ENCODE measurements around the gene JAKMIP3. TPM values are rescaled to one million over a fixed set of nuclear protein-coding genes. Genes with fewer than 3 reads are reported as not detected.

JAKMIP3 gene
- total RNA-seq, 1 experiment from 2014 or later = 0.17 TPM

GRCh38 chr10:132057191-132057681 lies 8.5 kb upstream of the JAKMIP3 start:
- BruUV-seq (replicated peaks) = no TSS peak
- Histone ChIP-seq H3K36me3 (ENCODE audit: control insufficient read depth in 1 of 2, insufficient read depth in 2 of 2, low read length in 2 of 2) (no peaks in the 10 kb centered on the region), H2AFZ (ENCODE audit: low read depth, low read length, poor library complexity, severe bottlenecking) (no peak overlapping the region), H3K27ac (ENCODE audit: low read depth, low read length) (no peak overlapping the region), H3K9me2 (ENCODE audit: insufficient read depth) (no peaks in the 10 kb centered on the region), H3K27me3 (ENCODE audit: insufficient read depth, low read length) (no peaks in the 10 kb centered on the region), H3K9ac (ENCODE audit: low read length) (no peak overlapping the region), H3K9me3 (ENCODE audit: control insufficient read depth in 1 of 2, insufficient read depth in 1 of 2, low read depth in 1 of 2, low read length in 2 of 2) (no peaks in the 10 kb centered on the region), H3K4me1 (ENCODE audit: control insufficient read depth in 1 of 2, insufficient read depth in 2 of 2, low read length in 2 of 2) (no peaks in the 10 kb centered on the region), H3K79me2 (ENCODE audit: insufficient read depth, low read length) (no peaks in the 10 kb centered on the region), H3K4me2 (ENCODE audit: low read length) (no peak overlapping the region), H4K20me1 (ENCODE audit: insufficient read depth) (no peaks in the 10 kb centered on the region), H3K4me3 (replicated peaks in 1 of 2; ENCODE audit: low read depth in 1 of 2, low read length in 2 of 2) (no peak overlapping the region)
- ChIA-PET CTCF (no interaction called here), RAD21 (ENCODE audit: low non-redundant PET in 1 of 2, low total read pairs in 2 of 2, uncharacterized antibody in 2 of 2, unreplicated experiment in 2 of 2) (no interaction called here), POLR2A (no interaction called here)
- TF ChIP-seq, protein P1, sequence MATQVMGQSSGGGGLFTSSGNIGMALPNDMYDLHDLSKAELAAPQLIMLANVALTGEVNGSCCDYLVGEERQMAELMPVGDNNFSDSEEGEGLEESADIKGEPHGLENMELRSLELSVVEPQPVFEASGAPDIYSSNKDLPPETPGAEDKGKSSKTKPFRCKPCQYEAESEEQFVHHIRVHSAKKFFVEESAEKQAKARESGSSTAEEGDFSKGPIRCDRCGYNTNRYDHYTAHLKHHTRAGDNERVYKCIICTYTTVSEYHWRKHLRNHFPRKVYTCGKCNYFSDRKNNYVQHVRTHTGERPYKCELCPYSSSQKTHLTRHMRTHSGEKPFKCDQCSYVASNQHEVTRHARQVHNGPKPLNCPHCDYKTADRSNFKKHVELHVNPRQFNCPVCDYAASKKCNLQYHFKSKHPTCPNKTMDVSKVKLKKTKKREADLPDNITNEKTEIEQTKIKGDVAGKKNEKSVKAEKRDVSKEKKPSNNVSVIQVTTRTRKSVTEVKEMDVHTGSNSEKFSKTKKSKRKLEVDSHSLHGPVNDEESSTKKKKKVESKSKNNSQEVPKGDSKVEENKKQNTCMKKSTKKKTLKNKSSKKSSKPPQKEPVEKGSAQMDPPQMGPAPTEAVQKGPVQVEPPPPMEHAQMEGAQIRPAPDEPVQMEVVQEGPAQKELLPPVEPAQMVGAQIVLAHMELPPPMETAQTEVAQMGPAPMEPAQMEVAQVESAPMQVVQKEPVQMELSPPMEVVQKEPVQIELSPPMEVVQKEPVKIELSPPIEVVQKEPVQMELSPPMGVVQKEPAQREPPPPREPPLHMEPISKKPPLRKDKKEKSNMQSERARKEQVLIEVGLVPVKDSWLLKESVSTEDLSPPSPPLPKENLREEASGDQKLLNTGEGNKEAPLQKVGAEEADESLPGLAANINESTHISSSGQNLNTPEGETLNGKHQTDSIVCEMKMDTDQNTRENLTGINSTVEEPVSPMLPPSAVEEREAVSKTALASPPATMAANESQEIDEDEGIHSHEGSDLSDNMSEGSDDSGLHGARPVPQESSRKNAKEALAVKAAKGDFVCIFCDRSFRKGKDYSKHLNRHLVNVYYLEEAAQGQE (IDR thresholded peaks at IDR 0.05; ENCODE audit: low read depth) = no peak
- TF ChIP-seq POLR2A (IDR thresholded peaks at IDR 0.05; ENCODE audit: borderline replicate concordance, extremely low read depth, insufficient read depth, insufficient read length) (no peak), ELF1 (IDR thresholded peaks at IDR 0.05; ENCODE audit: borderline replicate concordance, low read depth) (no peak), CEBPB (IDR thresholded peaks at IDR 0.05; ENCODE audit: low read depth) (no peak), MAX (IDR thresholded peaks at IDR 0.05) (no peak), ATF3 (IDR thresholded peaks at IDR 0.05) (no peak), EZH2 (IDR thresholded peaks at IDR 0.05) (no peak)
- DNase-seq (ENCODE audit: low read depth, low spot score) = no peak
- intact Hi-C loops (cut with micrococcal nuclease) = no loop called here
- ATAC-seq = no peak
